HG03457 (cell line): ENCODE results near the gene SLC25A1.
"Not testable (repeated sequence)": the region's sequence is repeated elsewhere in the genome, so short reads cannot be mapped to it uniquely, and the experiment has no call there.

Experiments used
- ATAC-seq: cut with Tn5 transposase; IDR thresholded peaks from one replicate; pipeline ENCODE4 v1.9.1; 2021; ENCODE audit warnings: moderate number of reproducible peaks; ENCODE audit not compliant: unreplicated experiment

Gene SLC25A1

DNA sequence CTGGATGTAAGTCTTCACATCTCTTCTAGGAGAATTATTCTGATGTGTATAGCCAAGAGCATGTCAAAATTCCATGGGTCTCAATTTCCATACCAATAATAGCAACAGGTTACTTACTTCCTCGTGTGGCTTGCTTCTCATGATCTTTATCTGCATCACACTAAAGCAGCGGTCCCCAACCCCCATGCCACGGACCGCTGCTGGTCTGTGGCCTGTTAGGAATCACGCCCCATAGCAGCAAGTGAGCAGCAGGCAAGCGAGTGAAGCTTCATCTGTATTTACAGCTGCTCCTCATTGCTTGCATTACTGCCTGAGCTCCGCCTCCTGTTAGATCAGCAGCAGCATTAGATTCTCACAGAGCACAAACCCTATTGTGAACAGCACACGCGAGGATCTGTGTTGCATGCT is 28.9 kb upstream of the SLC25A1 start:
- no peak for ATAC-seq

DNA sequence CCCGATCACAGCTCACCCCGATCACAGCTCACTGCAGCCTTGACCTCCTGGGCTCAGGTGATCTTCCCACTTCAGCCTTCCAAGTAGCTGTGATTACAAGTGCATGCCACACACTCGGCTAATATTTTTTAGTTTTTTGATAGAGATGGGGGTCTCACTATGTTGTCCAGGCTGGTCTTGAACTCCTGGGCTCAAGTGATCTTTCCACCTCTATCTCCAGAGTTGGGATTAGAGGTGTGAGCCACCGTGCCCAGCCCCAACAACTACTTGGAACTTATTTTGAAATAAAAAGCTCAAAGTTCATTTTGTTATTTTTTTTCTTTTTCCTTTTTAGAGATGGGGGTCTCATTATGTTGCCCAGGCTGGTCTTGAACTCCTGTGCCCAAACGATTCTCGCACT is 27.8 kb upstream of the SLC25A1 start:
- ATAC-seq, result no peak

DNA sequence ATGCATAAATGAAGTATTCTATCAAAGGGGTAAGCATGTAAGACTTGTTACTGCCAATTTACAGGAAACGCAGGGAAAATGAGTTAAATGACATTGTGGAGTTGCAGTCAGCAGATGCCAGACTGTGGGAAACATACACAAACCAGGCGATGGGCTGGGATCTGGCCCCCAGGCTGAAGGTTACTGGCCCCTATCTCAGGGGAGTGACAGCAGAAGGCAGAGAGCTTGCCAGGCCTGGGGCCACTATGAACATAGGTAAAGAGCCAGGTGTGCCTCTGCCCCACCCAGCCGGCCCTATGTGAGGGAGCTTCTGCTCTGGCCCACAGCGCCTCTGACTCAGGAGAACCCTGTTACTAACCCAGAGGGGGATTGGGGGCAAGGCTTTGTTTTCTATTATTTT is 26.1 kb upstream of the SLC25A1 start:
- no peak for ATAC-seq

DNA sequence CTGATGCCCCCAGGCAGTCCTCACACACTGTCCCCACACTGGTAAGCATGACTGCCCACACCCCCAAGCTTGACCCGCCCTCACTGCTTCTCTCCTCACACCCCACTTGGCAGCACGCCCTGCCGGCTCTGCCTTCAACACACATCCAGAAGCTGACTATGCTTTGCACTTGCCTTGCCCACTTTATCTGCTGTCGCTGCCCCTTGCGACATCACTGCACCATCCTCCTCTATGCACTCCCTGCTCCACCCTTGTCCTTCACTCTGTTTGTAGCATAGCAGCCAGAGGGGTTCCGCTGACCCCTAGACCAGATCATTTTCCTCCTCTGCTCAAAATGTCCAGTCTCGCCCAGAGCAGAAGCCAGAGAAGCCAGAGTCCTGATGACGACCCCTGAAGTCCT is 25.3 kb upstream of the SLC25A1 start:
- ATAC-seq, result no peak

DNA sequence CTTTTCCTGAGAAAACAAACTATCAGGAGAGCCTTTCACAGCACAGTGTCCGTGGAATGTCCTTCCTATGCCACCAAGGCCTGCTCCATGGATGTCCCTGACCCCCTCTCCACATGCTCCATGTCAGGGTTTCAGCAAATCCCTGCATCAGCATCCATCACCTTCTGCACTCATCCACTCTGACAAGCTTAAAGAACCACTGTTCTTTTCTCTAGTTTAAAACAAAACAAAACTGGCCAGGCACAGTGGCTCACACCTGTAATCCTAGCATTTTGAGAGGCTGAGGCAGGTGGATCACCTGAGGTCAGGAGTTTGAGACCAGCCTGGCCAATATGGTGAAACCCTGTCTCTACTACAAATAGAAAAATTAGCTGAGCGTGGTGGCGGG is 24.3 kb upstream of the SLC25A1 start:
- not testable (repeated sequence) for ATAC-seq

GRCh38 chr22:19201869-19202798 is 23.6 kb upstream of the SLC25A1 start:
- no peak for ATAC-seq

DNA sequence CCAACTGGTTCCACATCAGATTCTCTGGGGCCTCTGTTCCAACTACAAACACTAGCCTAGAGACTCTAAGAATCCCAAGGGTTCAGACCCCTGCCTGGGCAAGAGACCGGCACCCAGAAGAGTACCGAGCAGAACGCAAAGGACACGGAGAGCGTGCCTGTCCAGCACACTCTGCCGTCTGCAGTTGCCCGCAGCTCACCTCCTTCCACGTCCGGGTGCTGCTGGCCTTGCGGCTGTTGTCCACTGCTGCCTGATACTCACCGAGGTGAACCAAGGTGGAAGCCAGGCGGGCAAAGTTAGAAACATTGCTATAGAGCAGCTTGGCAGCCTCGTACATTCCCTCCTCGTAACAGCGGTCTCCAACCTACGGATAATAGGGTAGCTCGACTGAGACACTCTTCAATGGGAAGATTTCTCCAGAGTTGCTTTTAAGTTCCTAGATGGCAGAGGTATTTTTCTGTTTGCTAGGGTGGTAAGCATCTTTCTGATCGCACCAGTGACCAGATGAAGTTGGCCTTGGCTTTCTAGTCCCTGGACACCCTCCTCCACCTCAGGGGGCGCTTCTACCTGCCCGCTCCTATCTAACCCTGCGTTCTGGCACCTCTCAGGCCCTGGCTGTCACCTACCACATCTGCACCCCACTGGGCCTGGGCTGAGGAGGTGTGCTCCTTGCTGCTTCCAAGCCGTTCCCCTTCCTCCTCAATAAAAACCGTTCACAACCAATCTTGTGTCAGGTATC is 22.8 kb upstream of the SLC25A1 start:
- ATAC-seq, result no peak

- ATAC-seq, result no peak
Observed at GRCh38 chr22:19199479-19199878, 20.9 kb upstream of the SLC25A1 start.

- ATAC-seq, result no peak
Observed at GRCh38 chr22:19197997-19198865, 19.7 kb upstream of the SLC25A1 start.

GRCh38 chr22:19196841-19197612 is 18.5 kb upstream of the SLC25A1 start:
- ATAC-seq, result no peak

GRCh38 chr22:19195796-19196731 is 17.5 kb upstream of the SLC25A1 start:
- ATAC-seq, result no peak

DNA sequence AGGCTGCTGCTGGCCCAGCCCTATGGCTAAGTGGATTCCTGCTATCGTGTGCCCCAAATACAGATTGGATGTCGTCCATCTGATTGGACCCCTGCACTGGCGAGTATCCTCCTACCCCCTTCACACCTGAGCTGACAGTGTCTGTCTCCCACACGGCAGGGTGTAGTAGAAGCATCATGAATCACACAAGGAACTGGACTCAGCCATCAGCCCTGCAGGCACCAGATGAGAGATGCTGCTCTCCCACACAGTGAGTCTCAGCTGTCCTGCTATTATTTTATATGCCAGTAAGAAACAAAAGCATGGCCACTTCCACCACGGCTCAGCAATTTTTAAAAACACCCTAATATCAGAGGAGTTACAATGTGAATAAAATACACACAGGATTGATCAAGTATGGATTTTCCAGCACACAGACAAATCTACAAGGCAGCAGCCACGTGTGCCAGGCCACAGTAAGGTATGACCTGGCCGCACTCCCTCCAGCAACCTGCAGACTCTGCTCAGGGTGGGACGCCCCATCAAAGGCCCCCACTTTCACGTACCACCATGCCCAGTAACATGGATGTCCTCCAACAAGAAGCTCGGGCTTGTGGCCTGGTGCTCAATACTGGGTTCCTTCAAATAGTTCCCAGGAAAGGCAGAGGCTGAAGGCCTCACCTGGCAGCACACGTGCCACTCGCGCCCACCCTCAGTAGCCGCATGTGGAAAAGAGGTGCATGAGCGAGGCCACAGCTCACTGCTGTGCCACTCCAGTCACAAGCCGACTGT is 16.4 kb upstream of the SLC25A1 start:
- no peak for ATAC-seq

GRCh38 chr22:19193879-19194278 is 15.3 kb upstream of the SLC25A1 start:
- no peak for ATAC-seq

- ATAC-seq, result no peak
Observed at GRCh38 chr22:19187716-19188563, 9.4 kb upstream of the SLC25A1 start.

GRCh38 chr22:19184276-19184997 is 5.9 kb upstream of the SLC25A1 start:
- ATAC-seq, result no peak

DNA sequence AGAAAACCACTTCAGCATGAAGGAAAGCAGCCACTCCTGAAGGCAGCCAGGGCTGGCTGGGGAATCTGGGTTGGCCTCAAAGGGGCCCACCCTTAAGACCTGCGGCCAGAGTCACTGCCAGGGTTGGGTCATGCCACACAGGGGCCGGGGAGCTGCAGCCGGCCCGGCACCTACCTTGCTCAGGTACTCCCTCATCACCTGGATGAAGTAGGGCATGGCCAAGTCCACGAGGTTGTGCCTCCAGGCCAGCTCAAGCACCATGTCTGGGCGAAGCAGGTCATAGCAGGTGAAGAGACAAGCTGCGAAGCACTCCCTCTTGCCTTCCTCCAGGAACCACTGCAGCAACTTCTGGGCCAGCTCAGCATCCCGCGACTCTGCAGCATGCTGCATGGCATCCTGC is 4.7 kb upstream of the SLC25A1 start:
- no peak for ATAC-seq
